Breast epithelium (tissue), 3 donors: Measurements from ENCODE around the gene LRFN3.

Source experiments
- CTCF ChIP-seq, 3 donors: fragments of 450-650 bp; IDR thresholded peaks; one replicate each; pipeline ENCODE4 v1.5.1; 2016 to 2017; ENCODE audit warnings: antibody characterized with exemption in 3 of 3, mild to moderate bottlenecking in 3 of 3, moderate library complexity in 3 of 3
- POLR2AphosphoS5 ChIP-seq, 3 donors: sonication (generic); formaldehyde crosslinking; IDR thresholded peaks; one replicate each; pipeline ENCODE4 v1.6.1; 2017; ENCODE audit warnings: antibody characterized with exemption in 3 of 3

DNA sequence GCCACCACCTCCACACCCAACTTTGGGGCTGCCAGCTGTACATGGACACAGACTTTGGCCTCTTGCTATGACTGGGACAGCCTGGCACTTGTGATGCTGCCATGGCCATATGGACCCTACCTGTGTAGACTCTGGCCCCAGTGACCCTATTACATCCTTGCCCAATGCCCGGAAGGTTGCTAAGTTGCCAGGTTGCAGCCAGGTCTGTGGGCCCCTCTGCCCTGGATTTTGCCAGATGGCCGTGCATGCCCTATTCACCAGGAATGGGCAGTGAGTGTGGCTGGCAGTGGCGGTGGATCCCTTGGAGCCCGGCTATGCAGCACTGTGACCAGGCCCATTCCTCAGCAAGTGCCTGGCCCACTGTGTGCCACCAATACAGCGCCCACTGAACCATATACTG, 49.9 kb downstream of the LRFN3 start:
- TF ChIP-seq CTCF (IDR thresholded peaks at IDR 0.05) (no peak), POLR2AphosphoS5 (IDR thresholded peaks at IDR 0.05) (no peak)
